ENCODE measurements around the gene TMA7B.
A peak's percentile ranks its signal among the peaks of the same experiment; 100 is the strongest.
"Not testable (repeated sequence)": the region's sequence is repeated elsewhere in the genome, so short reads cannot be mapped to it uniquely, and the experiment has no call there.

TMA7B gene

GRCh38 chr22:39983346-39983745 lies 23.1 kb downstream of the TMA7B start:
- no peak for DNase-seq (ENCODE audit: low read depth)

- no peak for DNase-seq (ENCODE audit: low read depth)
Measured at GRCh38 chr22:39984006-39984405, 23.8 kb downstream of the TMA7B start.

GRCh38 chr22:39984746-39985145 lies 24.5 kb downstream of the TMA7B start:
- no peak for DNase-seq (ENCODE audit: low read depth)

- no peak for DNase-seq (ENCODE audit: low read depth)
Measured at GRCh38 chr22:39985383-39986035, 25.3 kb downstream of the TMA7B start.

- DNase-seq (ENCODE audit: low read depth) = no peak
Measured at GRCh38 chr22:39988386-39989114, 28.4 kb downstream of the TMA7B start.

GRCh38 chr22:39989633-39990032 lies 29.4 kb downstream of the TMA7B start:
- DNase-seq (ENCODE audit: low read depth) = no peak

- DNase-seq (ENCODE audit: low read depth) = no peak
Measured at GRCh38 chr22:39990686-39991085, 30.5 kb downstream of the TMA7B start.

GRCh38 chr22:39991159-39991860 lies 31.1 kb downstream of the TMA7B start:
- no peak for DNase-seq (ENCODE audit: low read depth)

- no peak for DNase-seq (ENCODE audit: low read depth)
Measured at GRCh38 chr22:39992088-39992826, 32.1 kb downstream of the TMA7B start.

GRCh38 chr22:39992894-39993293 lies 32.7 kb downstream of the TMA7B start:
- DNase-seq (ENCODE audit: low read depth) = not testable (repeated sequence)

- peak; percentile 18 for DNase-seq (ENCODE audit: low read depth)
Measured at GRCh38 chr22:39994041-39994565, 33.9 kb downstream of the TMA7B start.

- DNase-seq (ENCODE audit: low read depth) = peak; percentile 22
Measured at GRCh38 chr22:39994566-39995392, 34.6 kb downstream of the TMA7B start, which contains the start of gene FAM83F. TSS of gene FAM83F (plus strand) at chr22:39994954. CDS start at chr22:39995043, 89 bp downstream.

- DNase-seq (ENCODE audit: low read depth) = no peak
Measured at GRCh38 chr22:39995393-39996252, 35.4 kb downstream of the TMA7B start.

- no peak for DNase-seq (ENCODE audit: low read depth)
Measured at GRCh38 chr22:39996732-39997131, 36.5 kb downstream of the TMA7B start.

GRCh38 chr22:39997421-39997820 lies 37.2 kb downstream of the TMA7B start:
- no peak for DNase-seq (ENCODE audit: low read depth)

- DNase-seq (ENCODE audit: low read depth) = no peak
Measured at GRCh38 chr22:39997939-39998726, 37.9 kb downstream of the TMA7B start.

- no peak for DNase-seq (ENCODE audit: low read depth)
Measured at GRCh38 chr22:39999144-39999757, 39.1 kb downstream of the TMA7B start.

- DNase-seq (ENCODE audit: low read depth) = no peak
Measured at GRCh38 chr22:40000171-40000570, 40.0 kb downstream of the TMA7B start.

GRCh38 chr22:40001106-40001505 lies 40.9 kb downstream of the TMA7B start:
- no peak for DNase-seq (ENCODE audit: low read depth)
